NCI-H2171 treated with DMSO at 0.1 percent for 48 hours (cell line): ENCODE results near the gene SFT2D1.
"Not testable (repeated sequence)": the region's sequence is repeated elsewhere in the genome, so short reads cannot be mapped to it uniquely, and the experiment has no call there.

ENCODE experiments used
- DNase-seq: peaks from one replicate; lab custom pipeline; 2025; lab: John Stamatoyannopoulos, UW

SFT2D1 gene

GRCh38 chr6:166362427-166362826 lies 20.1 kb upstream of the SFT2D1 start:
- not testable (repeated sequence) for DNase-seq

- no peak for DNase-seq
These were observed 18.7 kb upstream of the SFT2D1 start for GRCh38 chr6:166361077-166361429.

DNA sequence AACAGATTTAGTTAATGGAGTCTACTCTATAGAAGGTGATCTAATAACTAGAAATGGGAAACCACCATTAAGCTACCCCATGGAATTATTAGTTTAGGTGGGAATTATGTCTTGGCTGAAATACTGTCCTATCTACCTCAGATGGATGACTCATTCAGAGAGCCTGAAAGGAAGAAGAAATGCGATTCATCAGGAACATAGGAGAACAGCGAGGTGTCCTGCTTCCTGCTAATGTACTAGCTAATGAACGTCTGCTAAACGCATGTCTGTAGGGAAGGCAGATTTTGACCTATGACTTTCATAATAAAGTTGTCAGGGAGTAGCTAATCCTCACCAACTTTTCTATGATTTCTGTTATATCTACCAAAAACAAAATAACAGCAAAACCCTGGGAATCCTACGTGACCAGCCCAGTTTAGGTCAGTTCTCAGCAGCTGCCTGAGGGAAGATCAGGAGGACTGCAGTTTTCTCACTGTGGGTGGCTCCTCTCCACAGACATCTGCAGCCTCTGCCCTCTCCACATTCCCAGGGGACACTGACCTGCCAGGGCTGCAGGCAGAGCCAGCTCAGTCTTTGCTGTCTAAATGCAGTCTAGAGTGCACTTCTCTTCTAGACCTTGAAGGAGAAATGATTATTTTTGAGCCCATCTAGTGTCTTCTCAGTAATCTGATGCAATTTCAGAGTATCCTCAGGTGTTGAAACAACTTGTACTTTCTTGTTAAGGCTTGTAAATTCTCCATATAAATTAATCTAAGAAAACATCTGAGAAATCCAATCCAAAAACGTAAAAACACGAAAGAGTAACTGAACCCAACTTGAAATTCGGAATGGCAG lies 18.1 kb upstream of the SFT2D1 start:
- no peak for DNase-seq

- DNase-seq, result no peak
These were observed 13.2 kb upstream of the SFT2D1 start for GRCh38 chr6:166355552-166355951.

DNA sequence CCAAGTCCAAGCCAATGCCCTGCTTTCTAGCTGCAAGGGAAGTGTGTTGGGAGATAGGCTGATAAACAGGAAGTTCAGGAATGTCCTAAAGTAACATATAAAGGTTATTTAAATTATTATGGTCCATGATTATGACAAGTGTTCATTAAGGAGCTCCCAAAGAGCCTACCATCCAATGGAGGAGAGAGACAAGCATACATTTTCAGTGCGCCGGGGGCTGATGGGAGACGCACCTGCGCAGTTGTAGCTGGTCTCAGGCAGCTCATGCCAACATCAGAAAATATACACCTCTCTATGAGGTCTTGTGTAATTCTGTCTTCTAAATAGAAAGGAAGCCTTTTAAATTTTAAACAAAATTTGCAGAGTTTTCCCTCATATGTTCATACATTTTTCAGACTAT lies 12.6 kb upstream of the SFT2D1 start:
- no peak for DNase-seq

DNA sequence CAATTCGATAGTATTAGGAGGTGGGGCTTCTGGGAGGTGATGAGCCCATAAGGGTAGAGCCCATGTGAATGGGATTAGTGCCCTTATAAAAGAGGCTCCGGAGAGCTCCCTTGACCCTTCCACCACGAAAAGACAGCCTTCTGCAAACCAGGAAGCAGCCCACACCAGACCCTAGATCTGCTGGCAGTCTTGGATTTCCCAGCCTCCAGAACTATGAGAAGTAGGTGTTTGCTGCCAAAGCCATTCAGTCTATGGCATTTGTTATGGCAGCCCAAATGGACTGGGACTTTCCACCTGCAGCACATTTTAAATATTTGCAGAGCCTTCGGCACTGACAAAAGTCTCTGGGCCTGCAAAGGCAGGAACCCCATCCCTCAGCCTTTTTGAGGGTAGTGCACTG lies 11.8 kb upstream of the SFT2D1 start:
- no peak for DNase-seq

GRCh38 chr6:166353507-166353906 lies 11.2 kb upstream of the SFT2D1 start:
- no peak for DNase-seq

DNA sequence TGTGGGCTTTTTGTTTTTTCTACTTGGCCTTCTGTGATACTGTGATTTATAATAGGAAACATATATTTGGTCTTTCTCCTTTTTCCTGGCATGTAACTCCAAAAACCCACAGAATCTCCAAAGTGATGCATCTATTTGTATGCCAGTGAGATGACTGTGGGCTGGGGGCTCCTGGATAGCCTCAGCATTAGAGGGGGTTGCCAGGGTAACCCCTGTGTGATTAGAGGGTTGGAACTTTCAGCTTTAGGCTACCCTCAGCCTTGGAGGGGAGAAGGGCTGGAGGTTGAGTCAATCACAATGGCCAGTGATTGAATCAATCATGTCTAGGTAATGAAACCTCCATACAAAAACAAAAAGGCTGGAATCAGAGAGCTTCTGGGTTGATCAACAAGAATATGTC lies 10.6 kb upstream of the SFT2D1 start:
- no peak for DNase-seq

GRCh38 chr6:166351715-166352285 lies 9.5 kb upstream of the SFT2D1 start:
- DNase-seq, result peak; percentile 2

DNA sequence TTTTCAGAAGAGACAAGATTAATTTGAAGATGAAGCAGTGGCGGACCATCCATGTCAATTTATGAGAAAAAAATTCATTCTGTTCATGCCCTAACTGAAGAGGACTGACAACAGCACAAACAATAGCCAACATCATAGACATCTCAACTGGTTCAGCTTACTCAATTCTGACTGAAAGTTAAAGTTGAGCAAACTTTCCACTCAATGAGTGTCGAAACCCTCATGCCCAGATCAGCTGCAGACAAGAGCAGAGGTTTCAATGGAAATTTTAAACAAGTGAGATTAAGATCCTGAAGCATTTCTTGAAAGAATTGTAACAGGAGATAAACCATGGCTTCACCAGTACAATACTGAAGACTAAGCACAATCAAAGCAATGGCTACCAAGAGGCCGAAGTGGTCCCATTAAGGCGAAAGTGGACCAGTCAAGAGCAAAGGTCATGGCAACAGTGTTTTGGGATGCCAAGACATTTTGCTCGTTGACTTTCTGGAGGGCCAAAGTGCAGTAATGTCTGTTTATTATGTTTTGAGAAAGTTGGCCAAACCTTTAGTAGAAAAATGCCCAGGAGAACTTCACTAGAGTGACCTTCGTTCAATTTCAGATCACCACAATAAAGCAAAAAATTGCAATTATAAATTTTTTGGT lies 6.1 kb upstream of the SFT2D1 start:
- no peak for DNase-seq

GRCh38 chr6:166346965-166347364 lies 4.6 kb upstream of the SFT2D1 start:
- DNase-seq, result no peak

DNA sequence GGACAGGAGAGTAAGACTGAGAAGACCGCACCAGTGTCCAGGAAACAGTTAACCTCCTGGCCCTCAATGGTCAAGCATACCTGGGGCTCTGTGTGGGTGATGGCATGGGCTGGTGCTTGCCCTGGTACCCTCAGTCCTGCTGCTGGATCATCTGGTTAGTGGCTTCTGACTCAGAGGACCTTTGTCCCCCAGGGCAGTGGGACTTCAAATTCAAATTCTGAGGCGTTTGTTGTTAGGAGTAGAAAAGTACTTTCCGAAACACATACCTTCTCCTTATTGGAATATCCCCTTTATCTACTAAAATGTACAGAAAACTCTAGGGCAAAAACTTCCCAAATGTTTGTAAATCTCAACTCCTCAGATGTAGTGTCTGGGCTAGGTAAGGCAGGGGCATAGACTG lies 4.1 kb upstream of the SFT2D1 start:
- DNase-seq, result no peak

- DNase-seq, result not testable (repeated sequence)
These were observed 3.3 kb upstream of the SFT2D1 start for GRCh38 chr6:166345672-166346071.

- not testable (repeated sequence) for DNase-seq
These were observed 2.6 kb upstream of the SFT2D1 start for GRCh38 chr6:166344921-166345320.

GRCh38 chr6:166344240-166344639 lies 1.9 kb upstream of the SFT2D1 start:
- no peak for DNase-seq

DNA sequence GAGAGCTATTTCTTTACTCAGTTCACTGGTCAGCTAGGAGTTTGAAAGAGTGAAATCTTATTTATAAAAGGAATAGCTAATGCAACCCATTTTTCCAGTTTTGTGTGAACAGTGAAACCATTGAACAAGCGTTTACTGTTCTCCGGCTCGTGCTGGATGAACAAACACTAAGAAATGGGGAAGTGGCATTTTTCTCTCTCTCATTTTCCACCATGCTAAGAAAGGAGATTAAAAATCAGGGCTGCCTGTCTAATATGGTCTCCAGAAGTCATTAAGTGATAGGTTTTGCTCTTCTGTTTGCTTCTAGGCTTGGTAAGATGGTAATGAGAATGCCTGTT lies 774 bp upstream of the SFT2D1 start:
- no peak for DNase-seq

- DNase-seq, result no peak
These were observed 382 bp downstream of the SFT2D1 start for GRCh38 chr6:166341977-166342348.

GRCh38 chr6:166341464-166341863 lies 881 bp downstream of the SFT2D1 start:
- DNase-seq, result no peak

DNA sequence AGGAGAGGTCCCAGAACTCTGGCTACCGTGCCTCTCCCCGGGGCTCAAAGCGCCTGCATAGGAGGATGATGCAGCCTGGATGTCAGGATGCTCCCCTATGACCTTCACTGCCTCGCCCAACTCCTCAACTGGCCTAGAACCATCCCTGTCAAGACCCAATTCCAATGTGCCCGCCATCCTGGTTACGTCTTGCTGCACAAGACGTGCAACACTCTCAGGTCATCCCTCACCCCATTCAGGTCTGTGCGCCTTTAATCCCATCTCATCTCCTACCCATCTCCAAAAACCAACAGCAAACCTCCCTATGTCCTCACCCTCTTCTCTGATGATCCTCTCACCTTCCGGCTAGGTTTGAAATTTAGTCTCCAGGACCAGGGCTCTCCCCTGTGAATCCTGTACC lies 3.5 kb downstream of the SFT2D1 start:
- no peak for DNase-seq

DNA sequence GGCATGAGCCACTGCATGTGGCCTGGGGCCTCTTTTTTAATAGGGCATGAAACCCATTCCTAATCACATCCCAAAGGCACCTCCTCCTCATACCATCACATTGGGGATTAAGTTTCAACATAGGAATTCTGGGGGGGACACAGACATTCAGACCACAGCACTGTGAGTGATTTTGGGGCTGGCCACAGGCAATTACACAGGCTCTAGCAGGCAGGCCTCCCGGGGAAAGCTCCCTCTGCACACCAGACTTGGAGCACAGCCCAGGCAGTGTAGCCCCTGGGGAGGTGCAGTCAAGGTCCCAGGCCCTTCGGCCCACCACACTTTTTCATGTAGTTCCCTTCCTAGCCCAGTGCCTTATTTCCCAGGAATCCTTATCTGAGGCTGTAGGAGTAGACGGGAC lies 5.5 kb downstream of the SFT2D1 start:
- DNase-seq, result no peak

DNA sequence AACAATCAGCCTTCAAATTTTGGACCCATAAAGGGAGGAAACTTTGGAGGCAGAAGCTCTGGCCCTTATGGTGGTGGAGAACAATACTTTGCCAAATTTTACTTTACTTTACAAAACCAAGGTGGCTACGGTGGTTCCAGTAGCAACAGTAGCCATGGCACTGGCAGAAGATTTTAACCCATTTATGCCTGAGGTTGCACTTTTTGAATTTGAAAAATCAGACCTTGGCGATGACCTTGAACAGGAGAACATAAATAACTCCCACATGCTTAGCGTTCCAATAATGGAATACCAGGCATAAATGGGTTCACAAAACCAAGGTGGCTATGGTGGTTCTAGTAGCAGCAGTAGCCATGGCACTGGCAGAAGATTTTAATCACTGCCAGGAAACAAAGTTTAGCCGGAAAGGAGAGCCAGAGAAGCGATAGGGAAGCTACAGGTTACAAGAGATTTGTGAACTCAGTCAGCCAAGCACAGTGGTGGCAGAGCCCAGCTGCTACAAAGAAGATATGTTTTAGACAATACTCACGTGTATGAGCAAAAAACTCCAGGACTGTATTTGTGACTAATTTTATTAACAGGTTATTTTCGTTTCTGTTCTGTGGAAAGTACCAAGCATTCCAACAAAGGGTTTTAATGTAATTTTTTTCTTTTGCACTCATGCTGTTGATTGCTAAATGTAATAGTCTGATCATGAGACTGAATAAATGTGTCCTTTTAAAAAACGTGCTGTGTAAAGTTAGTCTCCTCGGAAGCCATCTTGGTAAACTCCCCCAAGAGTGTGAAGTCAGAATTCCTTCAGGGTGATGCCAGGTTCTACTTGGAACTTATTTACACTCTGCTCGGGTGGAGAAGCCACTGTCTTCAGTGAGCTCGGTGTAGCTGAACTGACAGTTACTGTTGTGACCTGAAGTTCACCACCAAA lies 6.7 kb downstream of the SFT2D1 start:
- no peak for DNase-seq

- no peak for DNase-seq
These were observed 7.5 kb downstream of the SFT2D1 start for GRCh38 chr6:166334878-166335277.
